SU-DHL-6 (cell line): ENCODE results near the gene CC2D1A.

Experiments
- H2AFZ ChIP-seq: fragments of 200-600 bp; sonication (generic); 2 replicates; pipeline ENCODE4 v1.6.1; 2014; ENCODE audit warnings: low read depth, mild to moderate bottlenecking, moderate library complexity, mixed read lengths, antibody characterized with exemption, low read length; ENCODE audit not compliant: severe bottlenecking
- H3F3A ChIP-seq: fragments of 200-600 bp; shearing (Covaris generic); 2 replicates; pipeline ENCODE4 v1.6.0; 2016; ENCODE audit warnings: antibody characterized with exemption, mild to moderate bottlenecking; ENCODE audit not compliant: insufficient read depth
- H3K27ac ChIP-seq: fragments of 200-600 bp; sonication (generic); 2 replicates; pipeline ENCODE4 v1.5.1; 2016; ENCODE audit warnings: low read depth, mild to moderate bottlenecking, low read length, moderate library complexity, mixed read lengths
- H3K27me3 ChIP-seq: fragments of 200-600 bp; sonication (generic), shearing (Covaris generic); 2 replicates; pipeline ENCODE4 v1.6.0; 2014; ENCODE audit warnings: mild to moderate bottlenecking, low read length
- H3K36me3 ChIP-seq: fragments of 200-600 bp; sonication (generic); 2 replicates; pipeline ENCODE4 v1.6.1; 2014; ENCODE audit warnings: mild to moderate bottlenecking, low read length, mixed read lengths
- H3K4me2 ChIP-seq: fragments of 300-600, 200-600 bp; shearing (Covaris generic), sonication (generic); 2 replicates; pipeline ENCODE4 v1.6.0; 2014; ENCODE audit warnings: low read length, low read depth, mild to moderate bottlenecking; ENCODE audit not compliant: poor library complexity, severe bottlenecking
- H3K4me3 ChIP-seq: fragments of 200-600 bp; sonication (generic); 2 replicates; pipeline ENCODE4 v1.5.1; 2014; ENCODE audit warnings: antibody characterized with exemption, low read length, mild to moderate bottlenecking, mixed read lengths; ENCODE audit not compliant: insufficient read depth, poor library complexity, severe bottlenecking
- H3K79me2 ChIP-seq: fragments of 200-600 bp; sonication (generic); 2 replicates; pipeline ENCODE4 v1.6.1; 2014; ENCODE audit warnings: mild to moderate bottlenecking, low read length, moderate library complexity; ENCODE audit not compliant: insufficient read depth
- H3K9ac ChIP-seq: fragments of 200-600 bp; sonication (generic); 2 replicates; pipeline ENCODE4 v1.7.0; 2014; ENCODE audit warnings: mild to moderate bottlenecking, low read length
- H3K9me2 ChIP-seq: fragments of 200-600 bp; sonication (generic); replicated peaks from 2 replicates; pipeline ENCODE4 v1.6.1; 2014; ENCODE audit warnings: low read length; ENCODE audit not compliant: insufficient read depth
- H3K9me3 ChIP-seq: fragments of 200-600 bp; sonication (generic); 2 replicates; pipeline ENCODE4 v1.6.1; 2014; ENCODE audit warnings: low read length, mixed read lengths; ENCODE audit not compliant: insufficient read depth
- H4K20me1 ChIP-seq: fragments of 200-600 bp; sonication (generic); 2 replicates; pipeline ENCODE4 v1.6.1; 2014; ENCODE audit warnings: low read depth, mild to moderate bottlenecking, antibody characterized with exemption, low read length, moderate library complexity, mixed read lengths
- EZH2phosphoT487 ChIP-seq: fragments of 200-600 bp; sonication (generic), shearing (Covaris generic); conservative IDR thresholded peaks from 2 replicates; pipeline ENCODE4 v1.6.1; 2018; ENCODE audit warnings: mild to moderate bottlenecking, antibody characterized with exemption, low read length, moderate library complexity, mixed read lengths
- TF ChIP-seq, protein P1 (sequence below): fragments of 200-600 bp; sonication (generic); IDR thresholded peaks from one replicate; pipeline ENCODE4 v1.5.1; 2017; ENCODE audit warnings: antibody characterized with exemption, mild to moderate bottlenecking, low read length, moderate library complexity; ENCODE audit not compliant: insufficient read depth, poor library complexity, severe bottlenecking

CC2D1A gene

DNA sequence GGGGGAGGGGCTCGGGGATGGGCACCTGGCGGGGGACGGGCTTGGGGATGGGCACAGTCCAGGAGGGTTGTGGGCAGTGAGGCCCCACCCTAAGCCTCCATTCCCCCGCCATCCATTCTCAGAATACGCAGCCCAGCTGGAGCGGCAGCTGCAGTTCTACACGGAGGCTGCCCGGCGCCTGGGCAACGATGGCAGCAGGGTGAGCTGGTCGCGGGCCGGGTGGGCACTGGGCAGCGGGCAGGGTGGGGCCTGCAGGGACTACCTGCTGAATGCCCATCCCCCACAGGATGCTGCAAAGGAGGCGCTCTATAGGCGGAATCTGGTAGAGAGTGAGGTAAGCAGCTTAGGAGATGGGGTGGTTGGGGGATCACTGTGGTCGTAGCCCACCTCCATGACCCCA is 24.0 kb downstream of the CC2D1A start:
- Histone ChIP-seq H3F3A (no peaks in the 10 kb centered on the region), H2AFZ (no peak overlapping the region), H3K27me3 (no peaks in the 10 kb centered on the region), H3K36me3 (no peaks in the 10 kb centered on the region), H3K4me3 (no peak overlapping the region), H4K20me1 (no peaks in the 10 kb centered on the region), H3K9ac (no peak overlapping the region), H3K27ac (no peak overlapping the region), H3K9me2 (no peaks in the 10 kb centered on the region), H3K4me2 (no peak overlapping the region), H3K79me2 (no peaks in the 10 kb centered on the region), H3K9me3 (no peaks in the 10 kb centered on the region)
- no peak for TF ChIP-seq EZH2phosphoT487

DNA sequence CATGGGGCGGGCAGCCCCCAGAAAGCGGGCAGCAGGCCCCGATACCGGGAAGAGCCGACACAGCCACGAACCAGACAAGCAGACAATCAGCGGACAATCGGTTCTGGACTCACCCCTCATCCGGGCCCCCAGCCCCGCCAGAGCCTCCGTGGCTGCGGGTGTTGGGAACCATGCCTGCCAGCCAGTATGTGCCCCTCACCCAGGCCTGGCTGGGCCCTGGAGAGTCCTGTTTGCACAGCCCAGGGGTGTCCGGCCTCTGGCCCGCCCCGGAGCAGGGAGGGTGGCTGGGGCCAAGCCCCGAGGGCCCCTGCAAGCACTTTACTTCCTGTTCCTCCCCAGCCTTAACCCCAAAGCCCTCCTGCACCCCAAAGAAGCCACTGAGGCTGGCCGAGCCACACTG is 24.4 kb downstream of the CC2D1A start:
- H3K27ac ChIP-seq = no peak overlapping the region
- no peaks in the 10 kb centered on the region for H3K36me3 ChIP-seq
- TF ChIP-seq, protein P1, sequence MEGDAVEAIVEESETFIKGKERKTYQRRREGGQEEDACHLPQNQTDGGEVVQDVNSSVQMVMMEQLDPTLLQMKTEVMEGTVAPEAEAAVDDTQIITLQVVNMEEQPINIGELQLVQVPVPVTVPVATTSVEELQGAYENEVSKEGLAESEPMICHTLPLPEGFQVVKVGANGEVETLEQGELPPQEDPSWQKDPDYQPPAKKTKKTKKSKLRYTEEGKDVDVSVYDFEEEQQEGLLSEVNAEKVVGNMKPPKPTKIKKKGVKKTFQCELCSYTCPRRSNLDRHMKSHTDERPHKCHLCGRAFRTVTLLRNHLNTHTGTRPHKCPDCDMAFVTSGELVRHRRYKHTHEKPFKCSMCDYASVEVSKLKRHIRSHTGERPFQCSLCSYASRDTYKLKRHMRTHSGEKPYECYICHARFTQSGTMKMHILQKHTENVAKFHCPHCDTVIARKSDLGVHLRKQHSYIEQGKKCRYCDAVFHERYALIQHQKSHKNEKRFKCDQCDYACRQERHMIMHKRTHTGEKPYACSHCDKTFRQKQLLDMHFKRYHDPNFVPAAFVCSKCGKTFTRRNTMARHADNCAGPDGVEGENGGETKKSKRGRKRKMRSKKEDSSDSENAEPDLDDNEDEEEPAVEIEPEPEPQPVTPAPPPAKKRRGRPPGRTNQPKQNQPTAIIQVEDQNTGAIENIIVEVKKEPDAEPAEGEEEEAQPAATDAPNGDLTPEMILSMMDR = no peak
- H3K9me3 ChIP-seq = no peaks in the 10 kb centered on the region
- no peak overlapping the region for H2AFZ ChIP-seq
- H3F3A ChIP-seq = no peaks in the 10 kb centered on the region
- H3K4me3 ChIP-seq = no peak overlapping the region
- H3K4me2 ChIP-seq = no peak overlapping the region
- H3K9ac ChIP-seq = no peak overlapping the region
- H3K79me2 ChIP-seq = no peaks in the 10 kb centered on the region
- H3K27me3 ChIP-seq = no peaks in the 10 kb centered on the region
- no peaks in the 10 kb centered on the region for H4K20me1 ChIP-seq
- H3K9me2 ChIP-seq = no peaks in the 10 kb centered on the region

DNA sequence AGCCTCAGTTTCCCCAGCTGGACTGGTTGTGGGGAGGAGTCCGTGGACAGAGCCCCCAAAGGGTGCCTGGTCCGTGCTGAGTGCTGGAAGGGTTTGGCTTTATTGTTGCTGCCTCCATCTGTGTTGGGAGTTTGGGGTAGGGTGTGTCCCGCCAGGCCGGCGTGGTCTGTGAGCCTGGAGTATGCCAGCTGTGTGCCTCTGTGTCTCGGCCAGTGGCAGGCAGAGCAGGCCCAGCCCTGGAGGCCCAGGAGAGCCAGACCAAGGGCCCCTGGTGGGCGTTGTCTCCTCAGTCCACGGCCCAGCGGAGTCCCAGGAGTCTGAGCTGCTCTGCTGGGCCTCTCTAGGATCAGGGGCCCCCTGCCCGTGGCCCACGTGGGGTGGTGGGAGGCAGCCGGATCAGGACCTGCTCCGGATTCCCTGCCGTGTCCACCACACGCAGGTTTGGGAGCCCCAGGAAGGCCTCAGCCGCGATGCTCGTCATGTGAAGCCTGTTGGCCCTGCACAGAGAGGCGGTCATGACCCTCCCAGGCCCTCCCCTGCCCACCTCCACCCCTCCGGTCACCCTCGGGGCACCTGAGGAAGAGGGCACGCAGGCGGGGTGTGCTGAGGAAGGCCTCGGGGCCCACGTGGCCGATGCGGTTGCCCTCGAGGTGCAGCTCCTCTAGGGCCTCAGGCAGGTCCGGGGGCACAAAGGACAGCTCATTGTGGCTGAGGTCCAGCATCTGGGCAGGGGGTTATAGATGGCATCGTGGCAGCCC is 25.6 kb downstream of the CC2D1A start:
- H3K27me3 ChIP-seq = no peaks in the 10 kb centered on the region
- H3F3A ChIP-seq = no peaks in the 10 kb centered on the region
- H3K9ac ChIP-seq = no peak overlapping the region
- H3K79me2 ChIP-seq = no peaks in the 10 kb centered on the region
- H3K27ac ChIP-seq = no peak overlapping the region
- H3K4me3 ChIP-seq = no peak overlapping the region
- TF ChIP-seq EZH2phosphoT487 = no peak
- H4K20me1 ChIP-seq = no peaks in the 10 kb centered on the region
- no peak overlapping the region for H3K4me2 ChIP-seq
- no peaks in the 10 kb centered on the region for H3K9me3 ChIP-seq
- H3K36me3 ChIP-seq = no peaks in the 10 kb centered on the region
- H3K9me2 ChIP-seq = no peaks in the 10 kb centered on the region
- H2AFZ ChIP-seq = no peak overlapping the region

GRCh38 chr19:13932149-13932637 is 26.2 kb downstream of the CC2D1A start:
- Histone ChIP-seq H3K27me3 (no peaks in the 10 kb centered on the region), H3K9me3 (no peaks in the 10 kb centered on the region), H3K4me2 (no peak overlapping the region), H3F3A (no peaks in the 10 kb centered on the region), H3K9ac (no peak overlapping the region), H3K4me3 (no peak overlapping the region), H4K20me1 (no peaks in the 10 kb centered on the region), H3K27ac (no peak overlapping the region), H3K9me2 (no peaks in the 10 kb centered on the region), H3K36me3 (no peaks in the 10 kb centered on the region), H2AFZ (no peak overlapping the region), H3K79me2 (no peaks in the 10 kb centered on the region)
- no peak for TF ChIP-seq EZH2phosphoT487
- TF ChIP-seq, protein P1 = no peak
